Bone marrow (tissue), 2 donors: ENCODE data around the gene SLC29A2.
A peak's percentile ranks its signal among the peaks of the same experiment; 100 is the strongest.
"Not testable (repeated sequence)": the region's sequence is repeated elsewhere in the genome, so short reads cannot be mapped to it uniquely, and the experiment has no call there.

Experiments
- DNase-seq, 2 donors: peaks; one replicate each; lab custom pipeline; 2025; lab: John Stamatoyannopoulos, UW

The SLC29A2 gene

GRCh38 chr11:66333896-66334604, 37.5 kb downstream of the SLC29A2 start:
- DNase-seq = no peak

GRCh38 chr11:66333220-66333877, 38.2 kb downstream of the SLC29A2 start:
- DNase-seq = no peak

- DNase-seq = no peak
Measured at GRCh38 chr11:66332371-66333219, 39.0 kb downstream of the SLC29A2 start.

GRCh38 chr11:66331542-66332370, 39.8 kb downstream of the SLC29A2 start:
- DNase-seq = no peak

- DNase-seq = no peak
Measured at GRCh38 chr11:66330931-66331330, 40.6 kb downstream of the SLC29A2 start.

- DNase-seq = no peak
Measured at GRCh38 chr11:66329165-66329673, 42.3 kb downstream of the SLC29A2 start.

- peak; percentile 62 to 74 for DNase-seq
Measured at GRCh38 chr11:66328302-66329144, 43.0 kb downstream of the SLC29A2 start.

- no peak for DNase-seq
Measured at GRCh38 chr11:66328031-66328301, 43.6 kb downstream of the SLC29A2 start.

GRCh38 chr11:66327171-66328030, 44.2 kb downstream of the SLC29A2 start:
- DNase-seq = no peak

GRCh38 chr11:66326261-66327111, 45.1 kb downstream of the SLC29A2 start:
- DNase-seq = peak in 1 of 2 donors; percentile 38

- no peak for DNase-seq
Measured at GRCh38 chr11:66325263-66325671, 46.3 kb downstream of the SLC29A2 start.

- no peak for DNase-seq
Measured at GRCh38 chr11:66324664-66325063, 46.9 kb downstream of the SLC29A2 start.

- no peak for DNase-seq
Measured at GRCh38 chr11:66323684-66324083, 47.9 kb downstream of the SLC29A2 start.

- no peak for DNase-seq
Measured at GRCh38 chr11:66322732-66323427, 48.7 kb downstream of the SLC29A2 start.

GRCh38 chr11:66321606-66322005, 50.0 kb downstream of the SLC29A2 start:
- DNase-seq = no peak

- not testable (repeated sequence) for DNase-seq
Measured at GRCh38 chr11:66320748-66321147, 50.8 kb downstream of the SLC29A2 start.

GRCh38 chr11:66320289-66320688, 51.3 kb downstream of the SLC29A2 start:
- DNase-seq = not testable (repeated sequence)

- no peak for DNase-seq
Measured at GRCh38 chr11:66318600-66318970, 53.0 kb downstream of the SLC29A2 start.
